NCI-H748 (cell line): ENCODE data around the gene MATN4.

ENCODE experiments used
- DNase-seq: peaks from one replicate; lab custom pipeline; 2025; ENCODE audit not compliant: unreplicated experiment; lab: John Stamatoyannopoulos, UW

Gene MATN4

GRCh38 chr20:45257161-45257560 lies 50.9 kb downstream of the MATN4 start:
- DNase-seq: no peak

DNA sequence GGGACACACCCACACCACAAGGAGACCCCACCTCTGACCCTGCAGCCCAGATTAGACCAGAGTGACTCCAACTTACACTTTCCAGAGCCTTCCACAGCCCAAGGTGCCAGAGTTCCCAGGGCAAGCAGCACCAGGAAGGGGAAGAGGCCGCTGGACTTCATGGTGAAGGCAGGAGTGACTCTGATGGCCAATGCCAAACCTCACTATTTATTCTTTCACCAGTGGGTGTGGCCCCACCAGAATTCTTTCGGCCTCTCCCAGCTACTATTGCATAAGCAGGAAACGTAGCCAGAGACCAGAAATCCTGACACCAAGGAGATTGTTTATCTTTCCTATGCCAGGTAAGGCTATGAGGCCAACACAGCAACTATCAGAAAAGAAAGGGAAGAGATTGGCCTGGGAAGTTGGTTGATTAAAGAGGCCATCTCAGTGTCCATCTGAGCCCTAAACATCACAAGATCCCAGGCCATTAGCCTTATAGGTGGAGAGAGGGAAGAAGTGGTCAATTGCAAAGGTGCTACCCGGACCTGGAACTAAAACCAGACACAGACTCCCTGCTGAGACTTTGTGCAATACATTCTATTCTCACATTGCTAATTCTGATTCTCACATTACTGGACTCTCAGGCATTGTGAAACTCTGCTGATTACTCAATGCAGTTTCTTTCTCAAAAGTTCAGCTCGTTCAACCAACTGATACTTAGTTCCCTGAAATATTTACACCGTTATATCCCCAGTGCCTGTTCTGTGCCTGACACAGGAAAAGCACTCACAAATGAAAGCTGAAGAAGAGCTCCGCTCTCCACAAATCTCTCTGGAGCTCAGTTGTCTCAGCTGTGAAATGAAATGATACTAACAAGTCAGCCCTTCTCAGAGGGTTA lies 53.5 kb downstream of the MATN4 start, which contains the start of gene SLPI:
SLPI (minus strand) TSS at position 182 of the 880 bp plus-strand sequence; CDS start at position 161, 21 bp downstream.
- DNase-seq: no peak

DNA sequence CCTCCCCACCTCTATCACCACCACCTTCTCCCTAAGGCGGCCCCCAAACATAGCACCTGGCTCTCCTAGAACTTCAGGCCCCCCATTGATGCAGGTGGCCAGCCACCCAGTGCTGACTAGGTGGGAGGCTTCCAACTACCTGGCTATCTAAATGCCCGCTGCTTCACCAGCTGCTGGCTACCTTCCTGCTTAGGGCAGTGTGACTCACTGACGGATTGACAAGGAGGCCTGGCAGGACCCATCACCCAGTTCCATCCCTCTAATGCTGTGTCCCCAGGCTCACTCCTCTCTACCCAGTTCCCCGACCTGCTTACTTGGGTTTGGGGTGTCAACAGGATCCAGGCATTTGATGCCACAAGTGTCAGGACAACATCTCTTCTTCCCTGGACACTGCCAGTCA lies 54.8 kb downstream of the MATN4 start:
- no peak for DNase-seq

- DNase-seq: no peak
Measured at GRCh38 chr20:45251884-45252560, 56.1 kb downstream of the MATN4 start.

DNA sequence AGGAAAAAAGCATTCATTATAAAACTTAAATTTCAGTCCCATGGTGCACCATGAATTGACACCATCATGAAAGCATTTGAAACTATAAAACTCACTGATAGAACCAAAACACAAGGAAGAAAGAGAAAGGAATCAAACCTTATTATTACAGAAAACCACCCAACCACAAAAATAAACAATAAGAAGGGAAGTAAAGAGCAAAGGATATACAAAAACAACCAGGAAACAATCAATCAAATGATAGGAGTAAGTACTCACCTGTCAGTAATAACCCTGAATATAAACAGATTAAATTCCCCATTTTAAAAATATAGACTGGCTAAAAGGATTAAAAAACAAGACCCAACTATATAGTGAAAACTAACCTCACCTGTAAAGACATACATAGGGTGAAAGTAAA lies 59.5 kb downstream of the MATN4 start:
- no peak for DNase-seq

DNA sequence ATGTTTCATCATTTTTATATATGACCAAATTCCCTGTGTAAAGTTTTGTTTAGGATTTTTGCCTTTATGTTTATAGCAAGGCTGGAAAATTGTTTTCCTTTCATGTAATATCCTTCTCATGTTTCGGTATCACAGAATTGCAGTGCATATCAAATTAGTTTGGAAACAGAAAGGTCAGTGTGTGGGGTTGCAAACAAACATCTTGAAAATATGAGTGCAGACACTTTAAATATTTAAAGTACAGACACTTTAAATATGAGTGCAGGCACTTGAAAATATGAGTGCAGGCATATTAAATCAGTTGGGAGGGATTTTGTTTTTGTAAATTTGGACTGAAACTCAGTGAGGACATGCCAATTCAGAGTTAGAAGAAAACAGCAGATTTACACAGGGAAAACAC lies 60.2 kb downstream of the MATN4 start:
- no peak for DNase-seq

- DNase-seq: no peak
Measured at GRCh38 chr20:45246109-45246508, 62.0 kb downstream of the MATN4 start.
